OCI-M1 (cell line): ENCODE results near the gene PMEPA1.
"Not testable (repeated sequence)": the region's sequence is repeated elsewhere in the genome, so short reads cannot be mapped to it uniquely, and the experiment has no call there.

Source experiments
- DNase-seq: peaks from one replicate; lab custom pipeline; 2025; lab: John Stamatoyannopoulos, UW

The PMEPA1 gene

GRCh38 chr20:57650756-57651483, 58.9 kb downstream of the PMEPA1 start:
- no peak for DNase-seq

DNA sequence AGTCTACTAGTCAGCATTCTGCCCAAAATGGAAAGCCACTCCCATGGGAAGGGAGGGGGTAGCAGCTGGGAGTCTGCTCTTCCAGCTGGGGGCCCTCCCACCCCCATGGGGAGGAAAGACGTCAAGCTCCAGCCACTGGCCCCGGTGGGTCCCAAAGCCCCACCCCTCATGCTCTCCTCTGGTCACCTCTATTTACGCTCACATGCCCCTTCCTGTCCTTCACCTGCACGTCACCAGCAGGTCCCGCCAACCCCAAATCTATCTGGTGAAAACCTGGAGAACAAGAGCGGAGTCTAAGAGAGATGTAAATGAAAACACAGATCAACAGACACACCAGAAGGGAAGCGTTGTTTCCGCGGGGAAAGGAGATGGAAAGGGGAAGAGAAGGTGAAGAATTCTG, 59.5 kb downstream of the PMEPA1 start:
- no peak for DNase-seq

DNA sequence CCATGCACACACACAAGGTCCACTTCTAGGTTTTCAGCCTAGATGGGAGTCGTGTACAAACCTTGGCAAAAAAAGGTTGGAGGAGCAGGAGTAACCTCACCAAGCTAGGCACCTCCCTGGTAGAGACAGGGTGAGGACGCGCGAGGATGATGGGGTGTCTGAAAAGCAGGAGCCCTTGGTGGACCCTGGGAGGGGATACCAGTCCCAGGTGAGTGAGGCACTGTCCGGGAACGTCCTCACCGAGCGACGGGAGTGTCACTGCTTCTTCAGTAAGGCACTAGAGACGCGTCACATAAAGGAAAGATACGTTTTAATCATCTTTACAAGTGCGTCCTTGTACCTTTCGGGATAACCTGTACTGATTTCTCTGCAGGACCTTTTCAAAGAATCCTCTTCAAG, 60.2 kb downstream of the PMEPA1 start:
- no peak for DNase-seq

DNA sequence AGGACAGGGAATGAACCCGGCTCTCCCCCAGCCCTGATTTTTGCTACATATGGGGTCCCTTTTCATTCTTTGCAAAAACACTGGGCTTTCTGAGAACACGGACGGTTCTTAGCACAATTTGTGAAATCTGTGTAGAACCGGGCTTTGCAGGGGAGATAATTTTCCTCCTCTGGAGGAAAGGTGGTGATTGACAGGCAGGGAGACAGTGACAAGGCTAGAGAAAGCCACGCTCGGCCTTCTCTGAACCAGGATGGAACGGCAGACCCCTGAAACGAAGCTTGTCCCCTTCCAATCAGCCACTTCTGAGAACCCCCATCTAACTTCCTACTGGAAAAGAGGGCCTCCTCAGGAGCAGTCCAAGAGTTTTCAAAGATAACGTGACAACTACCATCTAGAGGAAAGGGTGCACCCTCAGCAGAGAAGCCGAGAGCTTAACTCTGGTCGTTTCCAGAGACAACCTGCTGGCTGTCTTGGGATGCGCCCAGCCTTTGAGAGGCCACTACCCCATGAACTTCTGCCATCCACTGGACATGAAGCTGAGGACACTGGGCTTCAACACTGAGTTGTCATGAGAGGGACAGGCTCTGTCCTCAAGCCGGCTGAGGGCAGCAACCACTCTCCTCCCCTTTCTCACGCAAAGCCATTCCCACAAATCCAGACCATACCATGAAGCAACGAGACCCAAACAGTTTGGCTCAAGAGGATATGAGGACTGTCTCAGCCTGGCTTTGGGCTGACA, 60.8 kb downstream of the PMEPA1 start:
- no peak for DNase-seq

DNA sequence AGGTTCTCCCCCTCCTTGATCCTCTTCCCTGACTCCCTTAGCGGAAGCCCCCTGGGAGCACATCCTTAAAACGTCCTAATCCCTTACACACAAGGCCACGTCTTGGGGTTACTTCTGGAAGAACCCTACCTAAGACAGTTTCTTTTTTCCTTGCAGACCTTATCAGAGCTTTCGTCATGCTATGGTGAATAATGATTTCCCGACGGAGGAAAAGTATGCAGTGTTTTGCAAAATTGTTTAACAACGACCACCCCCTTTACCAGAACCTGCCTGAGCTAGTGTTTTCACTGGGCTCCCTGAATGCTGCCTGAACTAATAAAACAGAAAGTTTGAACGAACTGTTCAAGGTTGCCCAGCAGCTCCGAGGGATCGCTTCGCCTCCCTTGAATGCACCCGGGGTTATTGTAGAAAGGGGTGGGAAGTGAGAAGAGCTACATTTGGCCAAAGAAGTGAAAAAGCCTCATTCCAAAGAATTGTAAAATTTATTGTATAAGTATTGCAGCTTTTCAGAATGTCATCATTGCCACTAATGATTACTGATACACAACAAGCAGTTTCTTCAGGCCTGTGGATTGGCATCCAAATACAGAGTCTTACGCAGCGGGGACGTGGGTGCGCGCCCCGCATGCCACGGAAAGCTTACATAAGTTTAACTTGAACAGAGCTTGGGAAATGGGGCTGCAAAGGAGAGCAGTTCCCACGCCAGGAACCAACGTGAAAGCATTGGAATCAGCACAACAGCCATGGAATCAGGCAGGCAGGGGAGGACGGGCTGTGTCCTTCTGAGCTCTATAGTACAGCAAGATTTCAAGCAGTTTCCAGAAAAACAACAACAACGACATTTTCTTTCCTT, 61.7 kb downstream of the PMEPA1 start:
- no peak for DNase-seq

- no peak for DNase-seq
Observed at GRCh38 chr20:57647006-57647932, 62.5 kb downstream of the PMEPA1 start.

DNA sequence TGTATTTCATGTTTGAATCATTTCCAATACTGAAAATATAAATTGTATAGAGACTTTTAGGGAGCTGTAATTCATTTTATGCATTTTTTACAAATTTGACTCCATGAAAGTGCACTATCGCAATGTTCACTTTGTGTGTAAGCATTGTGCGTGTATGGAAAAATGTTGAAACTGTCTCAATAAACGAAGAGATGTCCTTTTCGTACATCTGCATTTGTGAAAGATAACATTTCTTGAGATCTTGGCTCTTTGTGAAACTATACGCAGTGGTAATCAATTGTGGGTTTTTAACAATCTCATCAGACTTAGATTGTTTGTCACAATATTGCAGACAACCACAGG, 70.9 kb downstream of the PMEPA1 start:
- DNase-seq, result no peak

GRCh38 chr20:57638173-57638894, 71.5 kb downstream of the PMEPA1 start:
- DNase-seq, result no peak

DNA sequence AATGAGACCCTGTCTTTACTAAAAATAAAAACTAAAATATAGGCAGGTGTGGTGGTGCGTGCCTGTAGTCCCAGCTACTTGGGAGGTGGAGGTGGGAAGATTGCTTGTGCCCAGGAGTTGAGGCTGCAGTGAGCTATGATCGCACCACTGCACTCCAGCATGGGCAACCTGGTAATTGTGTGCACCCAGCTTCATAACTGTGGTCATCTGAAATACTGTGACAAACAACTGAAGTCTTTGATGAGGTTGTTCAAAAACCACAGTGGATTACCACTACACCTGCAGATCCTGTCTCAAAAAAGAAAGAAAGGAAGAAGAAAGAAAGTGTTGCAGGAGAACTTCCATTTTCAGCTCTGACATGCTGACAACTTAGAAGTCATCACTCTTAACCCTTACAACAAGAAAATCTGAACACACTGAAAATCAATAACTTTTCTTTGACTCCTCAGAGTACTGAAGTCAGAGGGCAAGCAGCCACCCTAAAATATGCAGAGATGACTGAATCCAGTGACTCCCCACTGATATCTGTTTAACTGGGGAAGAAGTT, 75.8 kb downstream of the PMEPA1 start:
- no peak for DNase-seq

GRCh38 chr20:57632286-57632685, 77.5 kb downstream of the PMEPA1 start:
- DNase-seq, result no peak

DNA sequence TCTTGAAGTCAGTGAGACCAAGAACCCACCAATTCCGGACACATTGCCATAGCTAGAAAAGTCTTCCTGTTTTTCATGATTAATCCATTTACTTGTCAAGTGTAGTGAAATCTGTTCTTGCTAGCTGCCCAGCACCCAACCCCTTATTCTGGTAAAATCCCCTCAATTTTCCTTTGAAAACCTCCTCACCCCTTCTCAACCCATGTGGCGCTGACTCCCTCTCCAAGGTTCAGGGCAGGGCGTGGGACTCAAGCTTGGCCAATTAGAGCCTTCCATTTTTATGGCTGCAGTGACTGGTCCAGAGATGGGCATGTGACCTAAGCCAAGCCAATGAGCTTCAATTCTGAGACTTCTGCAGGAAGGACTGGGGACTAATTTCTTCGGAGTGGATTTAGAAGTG, 79.8 kb downstream of the PMEPA1 start:
- no peak for DNase-seq

DNA sequence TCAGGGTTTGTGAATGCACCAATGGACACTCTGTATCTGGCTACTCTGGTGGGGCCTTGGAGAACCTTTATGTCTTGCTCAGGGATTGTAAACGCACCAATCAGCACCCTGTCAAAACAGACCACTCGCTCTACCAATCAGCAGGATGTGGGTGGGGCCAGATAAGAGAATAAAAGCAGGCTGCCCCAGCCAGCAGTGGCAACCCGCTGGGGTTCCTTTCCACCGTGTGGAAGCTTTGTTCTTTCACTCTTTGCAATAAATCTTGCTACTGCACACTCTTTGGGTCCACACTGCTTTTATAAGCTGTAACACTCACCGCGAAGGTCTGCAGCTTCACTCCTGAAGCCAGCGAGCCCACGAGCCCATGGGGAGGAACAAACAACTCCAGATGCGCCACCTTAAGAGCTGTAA, 80.3 kb downstream of the PMEPA1 start:
- not testable (repeated sequence) for DNase-seq

DNA sequence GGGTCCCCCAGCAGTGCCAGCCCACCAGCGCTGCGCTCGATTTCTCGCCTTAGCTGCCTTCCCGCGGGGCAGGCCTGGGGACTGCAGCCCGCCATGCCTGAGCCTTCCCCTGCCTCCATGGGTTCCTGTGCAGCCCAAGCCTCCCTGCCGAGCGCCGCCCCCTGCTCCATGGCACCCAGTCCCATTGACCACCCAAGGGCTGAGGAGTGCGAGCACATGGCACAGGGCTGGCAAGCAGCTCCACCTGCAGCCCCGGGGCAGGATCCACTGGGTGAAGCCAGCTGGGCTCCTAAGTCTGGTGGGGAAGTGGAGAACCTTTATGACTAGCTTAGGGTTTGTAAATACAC, 80.9 kb downstream of the PMEPA1 start:
- not testable (repeated sequence) for DNase-seq

DNA sequence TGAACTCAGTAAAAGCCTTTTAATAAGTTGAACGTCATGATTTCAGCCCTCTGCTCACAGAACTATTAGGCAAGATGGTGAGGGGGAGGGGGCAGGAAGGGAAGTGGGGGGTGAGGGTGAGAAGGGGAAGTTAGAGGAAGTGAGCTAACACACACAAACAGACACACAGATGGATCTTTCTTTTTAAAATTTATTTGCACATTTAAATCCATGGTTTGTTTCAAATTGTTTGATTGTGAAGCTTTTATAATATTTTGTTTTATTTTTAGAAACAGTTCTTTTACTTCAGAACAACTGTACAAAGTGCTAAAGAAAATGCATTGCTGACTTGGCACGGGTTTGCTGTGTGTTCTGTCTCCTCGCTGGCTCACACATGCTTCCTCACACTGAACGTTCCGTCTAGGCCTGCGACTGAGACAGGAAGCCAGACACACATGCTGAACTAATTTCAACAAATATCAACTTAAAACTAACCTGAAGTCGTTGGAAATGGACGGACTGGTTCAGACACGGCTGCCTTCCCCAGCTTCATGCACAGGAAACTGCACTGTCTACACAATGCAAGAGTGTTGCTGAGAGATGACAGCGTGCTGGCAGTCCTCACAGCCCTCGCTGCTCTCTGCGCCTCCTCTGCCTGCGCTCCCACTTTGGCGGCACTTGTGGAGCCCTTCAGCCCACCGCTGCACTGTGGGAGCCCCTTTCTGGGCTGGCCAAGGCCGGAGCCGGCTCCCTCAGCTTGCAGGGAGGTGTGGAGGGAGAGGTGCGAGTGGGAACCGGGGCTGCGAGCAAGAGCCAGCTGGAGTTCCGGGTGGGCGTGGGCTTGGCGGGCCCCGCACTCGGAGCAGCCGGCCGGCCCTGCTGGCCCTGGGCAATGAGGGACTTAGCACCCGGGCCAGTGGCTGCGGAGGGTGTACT, 81.5 kb downstream of the PMEPA1 start:
- peak; percentile 51 for DNase-seq

GRCh38 chr20:57627339-57627738, 82.5 kb downstream of the PMEPA1 start:
- DNase-seq, result no peak

DNA sequence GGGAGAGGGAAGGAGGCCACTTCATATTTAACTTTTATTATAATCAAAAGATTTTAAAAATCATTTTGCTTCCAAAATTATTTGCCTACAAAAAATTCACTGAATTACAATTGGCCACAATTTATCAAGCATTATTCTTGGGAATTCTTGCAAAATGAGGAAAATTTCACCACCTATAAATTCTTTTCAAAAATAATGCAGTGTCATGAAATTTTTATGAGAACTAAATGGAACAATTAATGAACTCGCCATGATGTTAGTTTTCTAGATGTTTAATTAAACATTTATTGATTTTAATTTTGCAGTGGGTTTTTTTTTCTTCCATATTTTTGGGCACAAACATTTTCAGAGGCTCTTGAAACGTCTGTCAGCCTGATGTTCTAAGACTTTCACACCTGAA, 83.8 kb downstream of the PMEPA1 start:
- no peak for DNase-seq

GRCh38 chr20:57625181-57625958, 84.4 kb downstream of the PMEPA1 start:
- DNase-seq, result no peak

- DNase-seq, result no peak
Observed at GRCh38 chr20:57624124-57624523, 85.7 kb downstream of the PMEPA1 start.
